IMR-90 (cell line): ENCODE measurements around the gene TIE1. TPM values are rescaled to one million over a fixed set of nuclear protein-coding genes. Genes with fewer than 3 reads are reported as not detected.

Experiments used
- ATAC-seq: fragments of 200-7000 bp; cut with Tn5 transposase; 2 replicates; pipeline ENCODE4 v1.9.1; 2020; ENCODE audit warnings: low read depth, mild to moderate bottlenecking, moderate library complexity
- BruUV-seq: library from RNA; stranded (reverse); fragments of 400-500 nt; replicated peaks from 2 replicates; lab custom pipeline; 2021; lab: Mats Ljungman, UMichigan
- CTCF ChIA-PET: fragments of 300-600 bp; formaldehyde crosslinking; extraction: SDS; loops from one replicate; lab custom pipeline; 2021; ENCODE audit warnings: antibody characterized with exemption; lab: Yijun Ruan, JAX
- POLR2A ChIA-PET: fragments of 300-600 bp; sonication (Branson Sonifier 250); formaldehyde crosslinking; loops from one replicate; lab custom pipeline; 2022; ENCODE audit warnings: antibody characterized with exemption; ENCODE audit not compliant: unreplicated experiment; lab: Charles Lee
- DNase-seq: peaks from one replicate; pipeline ENCODE4 v3.0.0; 2013
- H2AFZ ChIP-seq: replicated peaks from 2 replicates; pipeline ENCODE3; 2013; ENCODE audit warnings: low read length, mild to moderate bottlenecking; ENCODE audit not compliant: poor library complexity
- H2AK5ac ChIP-seq: 2 replicates; pipeline ENCODE4 v1.6.1; 2013; ENCODE audit warnings: low read depth, low read length, inconsistent platforms
- H2AK9ac ChIP-seq: replicated peaks from 2 replicates; pipeline ENCODE3; 2013; ENCODE audit warnings: mild to moderate bottlenecking, low read depth, low read length, moderate library complexity; ENCODE audit not compliant: poor library complexity
- H2BK120ac ChIP-seq: 2 replicates; pipeline ENCODE4 v1.6.1; 2013; ENCODE audit warnings: low read depth, low read length, inconsistent platforms
- H2BK15ac ChIP-seq: 3 replicates; pipeline ENCODE4 v1.6.1; 2013; ENCODE audit warnings: low read depth, low read length, inconsistent platforms
- H2BK20ac ChIP-seq: 2 replicates; pipeline ENCODE4 v1.6.1; 2013; ENCODE audit warnings: low read depth, mild to moderate bottlenecking, inconsistent platforms, low read length, moderate library complexity
- H2BK5ac ChIP-seq: 2 replicates; pipeline ENCODE4 v1.6.1; 2013; ENCODE audit warnings: mild to moderate bottlenecking, low read depth, low read length, inconsistent platforms; ENCODE audit not compliant: poor library complexity, severe bottlenecking
- H3K14ac ChIP-seq: replicated peaks from 2 replicates; pipeline ENCODE4 v1.6.1; 2013; ENCODE audit warnings: low read depth, low read length, inconsistent platforms
- H3K18ac ChIP-seq: 2 replicates; pipeline ENCODE4 v1.6.1; 2013; ENCODE audit warnings: low read depth, low read length, control low read depth
- H3K23ac ChIP-seq: 2 replicates; pipeline ENCODE4 v1.6.1; 2013; ENCODE audit warnings: low read depth, low read length, inconsistent platforms
- H3K27ac ChIP-seq: 2 replicates; pipeline ENCODE4 v1.5.1; 2013; ENCODE audit warnings: mild to moderate bottlenecking, control low read depth, low read length; ENCODE audit not compliant: insufficient read depth
- H3K27me3 ChIP-seq: 2 replicates; pipeline ENCODE4 v1.6.1; 2013; ENCODE audit warnings: low read length; ENCODE audit not compliant: control insufficient read depth, insufficient read depth
- H3K36me3 ChIP-seq: 2 replicates; pipeline ENCODE4 v1.6.1; 2013; ENCODE audit warnings: low read length, mixed read lengths; ENCODE audit not compliant: control insufficient read depth, insufficient read depth
- H3K4ac ChIP-seq: 2 replicates; pipeline ENCODE4 v1.6.1; 2013; ENCODE audit warnings: low read depth, low read length, inconsistent platforms
- H3K4me1 ChIP-seq: 2 replicates; pipeline ENCODE4 v1.6.1; 2013; ENCODE audit warnings: low read length, mixed read lengths; ENCODE audit not compliant: control insufficient read depth, insufficient read depth
- H3K4me2 ChIP-seq: 2 replicates; pipeline ENCODE4 v1.6.1; 2013; ENCODE audit warnings: low read depth, mild to moderate bottlenecking, control low read depth, low read length, moderate library complexity
- H3K4me3 ChIP-seq: 2 replicates; pipeline ENCODE4 v1.5.1; 2013; ENCODE audit warnings: low read depth, mild to moderate bottlenecking, control low read depth, low read length, moderate library complexity; ENCODE audit not compliant: insufficient read depth
- H3K56ac ChIP-seq: 2 replicates; pipeline ENCODE4 v1.6.1; 2013; ENCODE audit warnings: low read length, inconsistent platforms; ENCODE audit not compliant: insufficient read depth; ENCODE audit errors: extremely low read depth
- H3K79me1 ChIP-seq, 2 experiments: 2 replicates each; pipeline ENCODE4 v1.6.1; 2013; ENCODE audit warnings: low read length in 2 of 2, inconsistent platforms in 1 of 2, low read depth in 1 of 2
- H3K9ac ChIP-seq: 2 replicates; pipeline ENCODE4 v1.6.1; 2013; ENCODE audit warnings: low read depth, low read length, control low read depth
- H3K9me1 ChIP-seq: 2 replicates; pipeline ENCODE4 v1.6.1; 2013; ENCODE audit warnings: low read length, inconsistent platforms; ENCODE audit not compliant: insufficient read depth
- H3K9me3 ChIP-seq: 2 replicates; pipeline ENCODE4 v1.6.1; 2013; ENCODE audit warnings: low read length; ENCODE audit not compliant: control insufficient read depth, insufficient read depth
- H4K20me1 ChIP-seq: 2 replicates; pipeline ENCODE4 v1.6.1; 2013; ENCODE audit warnings: low read length, inconsistent platforms; ENCODE audit not compliant: insufficient read depth
- H4K5ac ChIP-seq: 2 replicates; pipeline ENCODE4 v1.6.1; 2013; ENCODE audit warnings: mild to moderate bottlenecking, low read depth, low read length, control low read depth
- H4K8ac ChIP-seq, 2 experiments: 2 replicates each; pipeline ENCODE4 v1.6.1; 2013; ENCODE audit warnings: low read depth in 2 of 2, low read length in 2 of 2, control low read depth in 1 of 2, inconsistent platforms in 1 of 2
- H4K91ac ChIP-seq: 2 replicates; pipeline ENCODE4 v1.6.1; 2013; ENCODE audit warnings: low read depth, low read length, inconsistent platforms; ENCODE audit not compliant: insufficient read depth
- NFE2L2 ChIP-seq: fragments of 150-350 bp; IDR thresholded peaks from 2 replicates; pipeline ENCODE4 v1.6.1; 2016; ENCODE audit warnings: low read depth, mild to moderate bottlenecking, low read length
- WGBS, 2 experiments: methylation state at CpG; one replicate each; pipeline versions ENCODE4 v1.1.5 to v1.1.7; 2013; ENCODE audit warnings: missing lambda C conversion rate in 2 of 2; ENCODE audit not compliant: insufficient read length in 1 of 2; ENCODE audit errors: extremely low coverage in 2 of 2; 5-methylcytosine and 5-hydroxymethylcytosine counted together
- dilution Hi-C: fragments of 300-500 bp; cut with HindIII; formaldehyde crosslinking; loops from one replicate; pipeline ENCODE4 v1.14.3; 2018; ENCODE audit warnings: low sequenced_read_pairs; ENCODE audit not compliant: unreplicated experiment
- in situ Hi-C: fragments of 300-500 bp; cut with MboI; formaldehyde crosslinking; loops from 3 replicates; pipeline ENCODE4 v1.14.3; 2019; ENCODE audit warnings: low sequenced_read_pairs, inconsistent platforms, mixed read lengths
- intact Hi-C: fragments of 100-400 bp; cut with micrococcal nuclease; formaldehyde crosslinking; loops from 2 replicates; pipeline ENCODE4 v1.10.0; 2022
- polyA plus RNA-seq, 3 experiments: library from polyadenylated mRNA; depleted of rRNA; stranded (reverse); fragments of >200 nt; gene quantifications; 2 replicates each; pipeline ENCODE4 v1.2.3, GENCODE V29; 2012; ENCODE audit warnings: low replicate concordance in 1 of 3
- total RNA-seq: library from RNA; depleted of rRNA; stranded (reverse); fragments of >200 nt; gene quantifications from 2 replicates; pipeline ENCODE4 v1.2.3, GENCODE V29; 2012

Gene TIE1
- total and polyA plus RNA-seq, 2 of the 4 experiments (the other 2 are of a cell fraction): 2.3 to 7.5 TPM

- Histone ChIP-seq H3K4ac (no peak overlapping the region), H2BK20ac (no peak overlapping the region), H3K27me3 (peaks cover 13% of the 10 kb centered on the region), H3K36me3 (no peaks in the 10 kb centered on the region), H3K4me1 (no peaks in the 10 kb centered on the region), H4K20me1 (no peaks in the 10 kb centered on the region), H2BK120ac (no peak overlapping the region), H3K4me2 (no peak overlapping the region), H3K18ac (no peak overlapping the region), H2AK9ac (peak overlapping the region; percentile 11), H3K9ac (no peak overlapping the region), H2BK5ac (no peak overlapping the region), H4K5ac (no peak overlapping the region), H3K23ac (no peak overlapping the region), H3K4me3 (no peak overlapping the region), H3K27ac (no peak overlapping the region), H3K56ac (no peak overlapping the region), H4K91ac (no peak overlapping the region), H3K9me1 (no peaks in the 10 kb centered on the region), H3K79me1 (no peaks in the 10 kb centered on the region), H2AFZ (peak overlapping the region; percentile 37), H3K14ac (no peak overlapping the region), H4K8ac (no peak overlapping the region), H3K9me3 (no peaks in the 10 kb centered on the region), H2BK15ac (no peak overlapping the region), H2AK5ac (no peak overlapping the region)
- POLR2A ChIA-PET: no interaction called here
- dilution Hi-C loops: no loop called here
- CTCF ChIA-PET: no interaction called here
- DNase-seq (no peak), ATAC-seq (no peak)
- no TSS peak for BruUV-seq
- 40% methylated on average over 1 of the region's 5 CpGs; no CpG with 5 or more reads in 1 of the 2 experiments for WGBS, 2 experiments
- in situ Hi-C loops: no loop called here
- no peak for TF ChIP-seq NFE2L2
- intact Hi-C loops: no loop called here
Measured at GRCh38 chr1:43338001-43338400, 37.2 kb downstream of the TIE1 start.
